Ecto neural progenitor cell (in vitro differentiated cells): ENCODE measurements around the gene IL1RL2.

Experiments used
- DNase-seq: peaks from one replicate; pipeline ENCODE4 v3.0.0-alpha.2; 2018; ENCODE audit warnings: low spot score

Gene IL1RL2

GRCh38 chr2:102186791-102187495, at the start of gene IL1RL2:
Gene IL1RL2, plus strand, starts transcription at chr2:102187023. Its CDS starts 845 bp downstream, at chr2:102187868.
- no peak for DNase-seq

- DNase-seq, result no peak
These were observed 49.7 kb upstream of the IL1RL2 start for GRCh38 chr2:102137138-102137537.

GRCh38 chr2:102138331-102138730, 48.5 kb upstream of the IL1RL2 start:
- no peak for DNase-seq

- DNase-seq, result no peak
These were observed 47.0 kb upstream of the IL1RL2 start for GRCh38 chr2:102139851-102140250.

- DNase-seq, result no peak
These were observed 46.4 kb upstream of the IL1RL2 start for GRCh38 chr2:102140377-102140776.

GRCh38 chr2:102141011-102141943, 45.5 kb upstream of the IL1RL2 start:
- no peak for DNase-seq

- peak; percentile 81 for DNase-seq
These were observed 44.6 kb upstream of the IL1RL2 start, which contains the start of gene IL1R1 for GRCh38 chr2:102141970-102142828. Gene IL1R1, plus strand, starts transcription at chr2:102142746. Its CDS starts 14,979 bp downstream, at chr2:102157725.

GRCh38 chr2:102142829-102143449, 43.9 kb upstream of the IL1RL2 start:
- peak; percentile 70 for DNase-seq

- DNase-seq, result no peak
These were observed 43.3 kb upstream of the IL1RL2 start for GRCh38 chr2:102143450-102143985.

GRCh38 chr2:102144128-102144527, 42.7 kb upstream of the IL1RL2 start:
- no peak for DNase-seq

GRCh38 chr2:102145107-102145506, 41.7 kb upstream of the IL1RL2 start:
- no peak for DNase-seq

GRCh38 chr2:102145934-102146333, 40.9 kb upstream of the IL1RL2 start:
- no peak for DNase-seq

- DNase-seq, result no peak
These were observed 38.9 kb upstream of the IL1RL2 start for GRCh38 chr2:102147935-102148334.

- DNase-seq, result no peak
These were observed 37.6 kb upstream of the IL1RL2 start for GRCh38 chr2:102149243-102149642.

- DNase-seq, result no peak
These were observed 37.0 kb upstream of the IL1RL2 start for GRCh38 chr2:102149644-102150455.

- DNase-seq, result no peak
These were observed 32.5 kb upstream of the IL1RL2 start for GRCh38 chr2:102154364-102154763.

- no peak for DNase-seq
These were observed 31.7 kb upstream of the IL1RL2 start for GRCh38 chr2:102154946-102155702.

GRCh38 chr2:102155703-102156515, 30.9 kb upstream of the IL1RL2 start:
- no peak for DNase-seq
